Endodermal cell (in vitro differentiated cells): ENCODE results near the gene CSPG4. TPM values are rescaled to one million over a fixed set of nuclear protein-coding genes. Genes with fewer than 3 reads are reported as not detected.

Source experiments
- DNase-seq: peaks from one replicate; pipeline ENCODE4 v3.0.0-alpha.2; 2017
- H3K27ac ChIP-seq: 2 replicates; pipeline ENCODE4 v1.5.1; 2013; ENCODE audit warnings: mild to moderate bottlenecking, low read depth, low read length, moderate library complexity
- H3K27me3 ChIP-seq: 2 replicates; pipeline ENCODE4 v1.6.1; 2013; ENCODE audit warnings: mild to moderate bottlenecking, low read length, moderate library complexity; ENCODE audit not compliant: insufficient read depth, control insufficient read depth, poor library complexity, severe bottlenecking
- H3K36me3 ChIP-seq: 2 replicates; pipeline ENCODE4 v1.7.0; 2013; ENCODE audit warnings: mild to moderate bottlenecking, low read length, moderate library complexity; ENCODE audit not compliant: control insufficient read depth, insufficient read depth
- H3K4me1 ChIP-seq: one replicate; pipeline ENCODE4 v1.7.0; 2013; ENCODE audit warnings: low read length; ENCODE audit not compliant: control insufficient read depth, insufficient read depth
- H3K4me3 ChIP-seq: 2 replicates; pipeline ENCODE4 v1.5.1; 2013; ENCODE audit warnings: mild to moderate bottlenecking, low read length, moderate library complexity
- H3K9ac ChIP-seq: 2 replicates; pipeline ENCODE4 v1.6.1; 2013; ENCODE audit warnings: mild to moderate bottlenecking, low read length, moderate library complexity; ENCODE audit not compliant: poor library complexity, severe bottlenecking; ENCODE audit errors: extremely low read depth
- H3K9me3 ChIP-seq: 2 replicates; pipeline ENCODE4 v1.6.1; 2013; ENCODE audit warnings: mild to moderate bottlenecking, low read length, moderate library complexity; ENCODE audit not compliant: control insufficient read depth
- H3K27ac Mint-ChIP-seq: 2 replicates; pipeline ENCODE4 v1.8.0; 2020; ENCODE audit warnings: mixed read lengths
- H3K27me3 Mint-ChIP-seq: 2 replicates; pipeline ENCODE4 v1.8.0; 2021; ENCODE audit warnings: mild to moderate bottlenecking, mixed read lengths; ENCODE audit not compliant: insufficient read depth
- H3K36me3 Mint-ChIP-seq: 2 replicates; pipeline ENCODE4 v1.8.0; 2020; ENCODE audit warnings: low read depth, mixed read lengths
- H3K4me1 Mint-ChIP-seq: 2 replicates; pipeline ENCODE4 v1.8.0; 2020; ENCODE audit warnings: mixed read lengths
- H3K4me3 Mint-ChIP-seq: 2 replicates; pipeline ENCODE4 v1.8.0; 2020; ENCODE audit warnings: mild to moderate bottlenecking, moderate library complexity, mixed read lengths
- H3K9me3 Mint-ChIP-seq: 2 replicates; pipeline ENCODE4 v1.8.0; 2020; ENCODE audit warnings: mild to moderate bottlenecking, mixed read lengths
- WGBS, 2 experiments: methylation state at CpG; one replicate each; pipeline versions ENCODE4 v1.1.5 to v1.1.7; 2013; ENCODE audit warnings: missing lambda C conversion rate in 2 of 2, mixed read lengths in 1 of 2; ENCODE audit not compliant: insufficient coverage in 1 of 2, insufficient read length in 1 of 2; 5-methylcytosine and 5-hydroxymethylcytosine counted together
- total RNA-seq, 2 donors: library from RNA; stranded (reverse); fragmentation: NEBNext Ultra II Directional in 1 of 2; extraction: Animal tissue kit (Norgen Biotek cat#: 25700) in 1 of 2; gene quantifications; 2 replicates in 1 of 2; 3 replicates in 1 of 2; pipeline ENCODE4 v1.2.1, GENCODE V29; 2021
- TF ChIP-seq, protein P1 (sequence below): fragments of 200-600 bp; sonication (generic); conservative IDR thresholded peaks from 2 replicates; pipeline ENCODE4 v1.5.0; 2021; ENCODE audit warnings: antibody characterized with exemption, mild to moderate bottlenecking

CSPG4 gene
- total RNA-seq, 2 donors from 2014 or later = 1.8 to 3.3 TPM

DNA sequence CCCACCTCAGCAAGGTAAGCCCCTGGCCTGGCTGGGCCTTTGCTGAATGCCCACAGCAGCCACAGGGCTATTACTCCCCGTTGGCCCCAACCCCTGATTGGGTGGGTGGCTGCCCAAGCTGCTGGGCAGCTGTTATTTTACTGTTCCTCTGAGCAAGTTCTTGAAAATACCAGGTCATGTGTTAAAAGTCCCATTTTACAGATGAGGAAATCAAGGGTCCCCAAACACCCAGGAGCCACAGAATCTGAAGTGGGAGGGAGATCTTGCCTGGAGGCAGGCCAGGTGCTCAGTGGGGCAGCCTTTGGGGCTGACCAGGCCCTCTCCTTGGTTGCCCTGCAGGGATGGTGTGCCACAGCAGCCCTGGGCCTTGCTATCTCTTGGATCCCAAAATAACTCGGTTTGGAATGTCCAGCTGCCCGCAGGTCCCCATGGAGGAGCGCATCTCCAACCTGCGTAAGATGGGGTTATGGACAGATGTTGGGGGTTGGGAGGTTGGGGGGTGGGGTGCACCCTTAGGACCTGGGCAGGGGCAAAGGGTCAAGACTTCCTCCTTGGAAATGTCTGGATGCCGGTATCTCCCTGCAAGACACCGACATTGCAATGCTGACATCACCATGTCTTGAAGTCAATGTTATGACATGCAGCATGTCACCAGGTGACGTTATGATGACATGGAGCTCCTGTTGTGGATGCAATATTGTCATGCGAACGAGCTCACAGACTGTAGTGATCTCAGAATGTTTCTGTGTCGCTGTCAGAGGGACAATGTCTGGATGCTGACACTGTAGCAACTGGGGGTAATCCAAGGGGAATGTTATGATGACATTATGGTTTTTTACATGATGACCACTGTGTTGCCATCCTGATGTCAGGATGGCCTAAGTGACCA lies 13.3 kb upstream of the CSPG4 start:
- Histone ChIP-seq H3K9ac (no peak overlapping the region), H3K36me3 (no peaks in the 10 kb centered on the region), H3K9me3 (no peaks in the 10 kb centered on the region), H3K27me3 (no peaks in the 10 kb centered on the region), H3K4me3 (no peak overlapping the region), H3K4me1 (no peaks in the 10 kb centered on the region), H3K27ac (no peak overlapping the region)
- peaks cover 23% of the 10 kb centered on the region for H3K27me3 Mint-ChIP-seq
- 91 to 92% methylated on average over 9 to 11 of the region's 11 CpGs for WGBS, 2 experiments
- TF ChIP-seq, protein P1, sequence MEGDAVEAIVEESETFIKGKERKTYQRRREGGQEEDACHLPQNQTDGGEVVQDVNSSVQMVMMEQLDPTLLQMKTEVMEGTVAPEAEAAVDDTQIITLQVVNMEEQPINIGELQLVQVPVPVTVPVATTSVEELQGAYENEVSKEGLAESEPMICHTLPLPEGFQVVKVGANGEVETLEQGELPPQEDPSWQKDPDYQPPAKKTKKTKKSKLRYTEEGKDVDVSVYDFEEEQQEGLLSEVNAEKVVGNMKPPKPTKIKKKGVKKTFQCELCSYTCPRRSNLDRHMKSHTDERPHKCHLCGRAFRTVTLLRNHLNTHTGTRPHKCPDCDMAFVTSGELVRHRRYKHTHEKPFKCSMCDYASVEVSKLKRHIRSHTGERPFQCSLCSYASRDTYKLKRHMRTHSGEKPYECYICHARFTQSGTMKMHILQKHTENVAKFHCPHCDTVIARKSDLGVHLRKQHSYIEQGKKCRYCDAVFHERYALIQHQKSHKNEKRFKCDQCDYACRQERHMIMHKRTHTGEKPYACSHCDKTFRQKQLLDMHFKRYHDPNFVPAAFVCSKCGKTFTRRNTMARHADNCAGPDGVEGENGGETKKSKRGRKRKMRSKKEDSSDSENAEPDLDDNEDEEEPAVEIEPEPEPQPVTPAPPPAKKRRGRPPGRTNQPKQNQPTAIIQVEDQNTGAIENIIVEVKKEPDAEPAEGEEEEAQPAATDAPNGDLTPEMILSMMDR = no peak
- H3K27ac Mint-ChIP-seq = no peak overlapping the region
- H3K4me3 Mint-ChIP-seq = no peak overlapping the region
- no peaks in the 10 kb centered on the region for H3K9me3 Mint-ChIP-seq
- no peaks in the 10 kb centered on the region for H3K36me3 Mint-ChIP-seq
- peaks cover 3% of the 10 kb centered on the region for H3K4me1 Mint-ChIP-seq
- DNase-seq = no peak

DNA sequence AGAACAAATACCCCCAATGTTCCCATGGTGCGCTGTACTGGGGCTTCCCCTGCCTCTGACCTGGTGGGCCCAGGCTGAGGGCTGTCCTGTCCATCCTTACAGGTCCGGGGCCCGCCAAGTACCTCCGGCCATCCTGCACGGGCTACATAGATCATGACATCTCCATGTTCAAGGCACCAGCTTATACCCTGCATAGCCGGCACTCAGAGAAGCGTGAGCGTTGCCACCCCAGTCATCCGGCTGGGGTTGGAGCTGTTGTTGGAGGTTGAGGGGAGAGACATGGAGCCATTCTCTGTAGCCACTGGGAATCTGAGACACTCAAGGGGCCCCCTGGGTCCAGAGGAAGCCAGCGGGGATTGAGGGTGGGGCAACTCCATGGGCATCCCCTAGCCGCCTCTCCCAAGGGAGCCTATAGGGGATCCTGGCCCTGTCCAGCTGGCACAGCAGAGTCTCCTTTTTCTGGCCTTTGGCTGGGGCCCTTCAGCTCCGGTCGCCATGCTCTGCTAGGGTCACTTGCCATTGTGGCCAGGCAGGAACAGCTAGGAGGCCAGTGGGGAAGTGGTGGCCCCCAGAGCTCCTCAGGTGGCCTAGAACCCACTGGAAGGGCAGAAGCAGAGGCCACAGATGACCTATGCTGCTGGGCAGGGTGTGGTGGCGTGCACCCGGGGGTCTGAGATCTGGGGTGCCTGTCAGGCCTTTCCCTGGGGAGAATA lies 12.5 kb upstream of the CSPG4 start:
- Histone ChIP-seq H3K27ac (no peak overlapping the region), H3K36me3 (no peaks in the 10 kb centered on the region), H3K4me1 (no peaks in the 10 kb centered on the region), H3K4me3 (no peak overlapping the region), H3K9me3 (no peaks in the 10 kb centered on the region), H3K9ac (no peak overlapping the region), H3K27me3 (no peaks in the 10 kb centered on the region)
- 95 to 100% methylated on average over 8 to 15 of the region's 15 CpGs for WGBS, 2 experiments
- H3K9me3 Mint-ChIP-seq = no peaks in the 10 kb centered on the region
- H3K27ac Mint-ChIP-seq = no peak overlapping the region
- H3K4me1 Mint-ChIP-seq = peaks cover 3% of the 10 kb centered on the region
- peaks cover 23% of the 10 kb centered on the region for H3K27me3 Mint-ChIP-seq
- no peaks in the 10 kb centered on the region for H3K36me3 Mint-ChIP-seq
- TF ChIP-seq, protein P1 = no peak
- no peak overlapping the region for H3K4me3 Mint-ChIP-seq
- no peak for DNase-seq

DNA sequence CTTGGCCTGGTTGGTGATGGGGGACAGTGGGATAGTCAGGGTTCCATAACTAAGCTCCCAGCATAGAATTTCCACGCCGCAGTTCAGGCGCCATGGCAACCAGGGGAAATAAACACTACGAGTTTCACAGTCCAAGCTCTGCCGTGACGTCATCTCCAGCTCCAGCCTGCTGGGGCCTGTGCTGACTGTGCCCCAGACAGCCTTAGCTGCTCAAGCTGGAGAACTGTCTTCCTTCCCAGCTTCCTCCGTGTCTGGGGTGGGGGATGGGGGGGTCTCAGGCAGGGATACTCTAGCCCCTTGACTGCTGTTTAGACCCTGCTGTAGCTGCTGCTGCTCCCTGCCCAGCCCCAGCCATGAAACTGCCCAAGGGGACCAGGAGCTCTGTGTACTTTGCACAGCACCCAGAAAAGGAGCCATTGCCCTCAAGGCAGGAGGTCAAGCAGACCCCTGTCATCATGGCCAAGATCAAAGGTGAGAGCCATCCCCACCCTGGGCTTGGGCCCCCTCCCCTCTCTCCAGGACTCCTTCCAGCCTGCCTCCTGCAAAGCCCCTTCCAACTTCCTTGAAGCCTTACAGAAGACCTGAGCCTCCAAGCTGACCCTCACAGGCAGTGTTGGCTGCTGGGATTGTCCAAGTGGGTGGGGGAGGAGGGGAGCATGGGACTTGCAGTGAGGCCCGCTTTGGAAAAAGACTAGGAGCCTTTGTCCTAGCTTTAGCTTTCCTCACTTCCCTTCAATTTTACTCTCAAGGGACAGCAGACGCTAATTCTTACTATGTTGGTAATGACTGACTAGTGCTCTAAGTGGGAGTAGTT lies 11.4 kb upstream of the CSPG4 start:
- DNase-seq = peak; percentile 60
- Histone ChIP-seq H3K36me3 (no peaks in the 10 kb centered on the region), H3K9ac (no peak overlapping the region), H3K4me3 (no peak overlapping the region), H3K9me3 (no peaks in the 10 kb centered on the region), H3K27ac (peak overlapping the region; percentile 58), H3K27me3 (no peaks in the 10 kb centered on the region), H3K4me1 (no peaks in the 10 kb centered on the region)
- Mint-ChIP-seq H3K27ac (no peak overlapping the region), H3K9me3 (no peaks in the 10 kb centered on the region), H3K4me1 (peaks cover 3% of the 10 kb centered on the region), H3K36me3 (no peaks in the 10 kb centered on the region), H3K27me3 (peaks cover 23% of the 10 kb centered on the region), H3K4me3 (no peak overlapping the region)
- 65 to 85% methylated on average over 6 to 9 of the region's 9 CpGs for WGBS, 2 experiments
- TF ChIP-seq, protein P1 = no peak
